Body of pancreas (tissue), 4 donors: ENCODE results near the gene PLTP.

Source experiments
- POLR2A ChIP-seq, 3 donors: fragments of 450-650 bp; IDR thresholded peaks; one replicate each; pipeline ENCODE4 v1.6.1; 2016; ENCODE audit warnings: antibody characterized with exemption in 3 of 3, mild to moderate bottlenecking in 2 of 3
- TF ChIP-seq, protein P1 (sequence below), 7 experiments: fragments of 450-650 bp in 4 of 7; fragments of 200-600 bp in 3 of 7; sonication (generic) in 3 of 7; IDR thresholded peaks; one replicate each; pipeline ENCODE4 v1.5.1; 2016 to 2019; ENCODE audit warnings: antibody characterized with exemption in 7 of 7

DNA sequence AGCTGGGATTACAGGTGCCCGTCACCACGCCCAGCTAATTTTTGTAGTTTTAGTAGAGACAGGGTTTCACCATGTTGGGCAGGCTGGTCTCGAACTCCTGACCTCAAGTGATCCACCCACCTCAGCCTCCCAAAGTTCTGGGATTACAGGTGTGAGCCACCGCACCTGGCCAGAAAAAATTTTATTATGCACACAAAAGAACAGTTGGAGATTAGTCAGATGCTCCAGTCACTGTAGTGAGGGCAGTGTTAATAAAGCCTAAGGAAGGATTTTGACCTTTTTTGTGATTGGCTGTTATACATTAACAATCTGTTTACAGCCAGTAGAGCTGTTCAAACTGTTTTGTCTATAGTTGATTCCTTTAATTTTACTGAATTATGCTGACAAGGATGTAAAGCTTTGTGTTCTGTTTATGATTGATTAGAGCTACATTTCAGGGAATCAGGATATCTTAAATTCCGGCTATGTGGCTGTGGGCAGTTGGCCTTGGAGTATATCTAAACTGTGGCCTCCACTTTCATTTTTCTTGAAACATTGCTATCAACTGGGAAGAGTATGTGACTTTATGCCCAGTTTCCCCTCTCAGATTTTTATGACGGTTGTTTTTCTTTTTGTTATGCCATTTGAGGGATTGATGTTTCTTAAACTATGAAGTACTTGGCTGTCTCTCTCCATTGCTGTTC is 44.7 kb downstream of the PLTP start:
- no peak for TF ChIP-seq POLR2A (IDR thresholded peaks at IDR 0.05)
- TF ChIP-seq, protein P1, sequence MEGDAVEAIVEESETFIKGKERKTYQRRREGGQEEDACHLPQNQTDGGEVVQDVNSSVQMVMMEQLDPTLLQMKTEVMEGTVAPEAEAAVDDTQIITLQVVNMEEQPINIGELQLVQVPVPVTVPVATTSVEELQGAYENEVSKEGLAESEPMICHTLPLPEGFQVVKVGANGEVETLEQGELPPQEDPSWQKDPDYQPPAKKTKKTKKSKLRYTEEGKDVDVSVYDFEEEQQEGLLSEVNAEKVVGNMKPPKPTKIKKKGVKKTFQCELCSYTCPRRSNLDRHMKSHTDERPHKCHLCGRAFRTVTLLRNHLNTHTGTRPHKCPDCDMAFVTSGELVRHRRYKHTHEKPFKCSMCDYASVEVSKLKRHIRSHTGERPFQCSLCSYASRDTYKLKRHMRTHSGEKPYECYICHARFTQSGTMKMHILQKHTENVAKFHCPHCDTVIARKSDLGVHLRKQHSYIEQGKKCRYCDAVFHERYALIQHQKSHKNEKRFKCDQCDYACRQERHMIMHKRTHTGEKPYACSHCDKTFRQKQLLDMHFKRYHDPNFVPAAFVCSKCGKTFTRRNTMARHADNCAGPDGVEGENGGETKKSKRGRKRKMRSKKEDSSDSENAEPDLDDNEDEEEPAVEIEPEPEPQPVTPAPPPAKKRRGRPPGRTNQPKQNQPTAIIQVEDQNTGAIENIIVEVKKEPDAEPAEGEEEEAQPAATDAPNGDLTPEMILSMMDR (IDR thresholded peaks at IDR 0.05), result no peak
